LoVo (cell line): ENCODE data around the gene TGFBR3L.
"Not testable (repeated sequence)": the region's sequence is repeated elsewhere in the genome, so short reads cannot be mapped to it uniquely, and the experiment has no call there.

ENCODE experiments used
- DNase-seq: peaks from one replicate; pipeline ENCODE4 v3.0.0-alpha.2; 2016; ENCODE audit warnings: low spot score

The TGFBR3L gene

GRCh38 chr19:7917267-7918061, 2.8 kb downstream of the TGFBR3L start:
- DNase-seq, result peak; percentile 66

GRCh38 chr19:7918062-7918614, 3.5 kb downstream of the TGFBR3L start:
- not testable (repeated sequence) for DNase-seq

GRCh38 chr19:7918615-7919421, 4.2 kb downstream of the TGFBR3L start:
- DNase-seq, result no peak

GRCh38 chr19:7919610-7920518, 5.2 kb downstream of the TGFBR3L start, which contains the start of gene SNAPC2:
Gene SNAPC2, plus strand, starts transcription at chr19:7920338. Its CDS starts 29 bp downstream, at chr19:7920367.
- DNase-seq, result peak; percentile 92

- DNase-seq, result peak; percentile 99
Measured at GRCh38 chr19:7920519-7921301, 6.1 kb downstream of the TGFBR3L start.

GRCh38 chr19:7921302-7921966, 6.8 kb downstream of the TGFBR3L start:
- no peak for DNase-seq

- no peak for DNase-seq
Measured at GRCh38 chr19:7921967-7922835, 7.6 kb downstream of the TGFBR3L start.

- DNase-seq, result no peak
Measured at GRCh38 chr19:7922836-7923195, 8.2 kb downstream of the TGFBR3L start.

- DNase-seq, result no peak
Measured at GRCh38 chr19:7923295-7924191, 8.9 kb downstream of the TGFBR3L start.

GRCh38 chr19:7924241-7924640, 9.6 kb downstream of the TGFBR3L start:
- no peak for DNase-seq

GRCh38 chr19:7924651-7925170, 10.1 kb downstream of the TGFBR3L start:
- no peak for DNase-seq

GRCh38 chr19:7925171-7925851, 10.7 kb downstream of the TGFBR3L start:
- DNase-seq, result peak; percentile 73

GRCh38 chr19:7926021-7926726, 11.5 kb downstream of the TGFBR3L start, which contains the start of gene CTXN1:
Gene CTXN1, minus strand, starts transcription at chr19:7926135. Its CDS starts 597 bp downstream, at chr19:7925538.
- peak; percentile 72 for DNase-seq

GRCh38 chr19:7926727-7927604, 12.3 kb downstream of the TGFBR3L start:
- DNase-seq, result no peak

GRCh38 chr19:7927605-7928333, 13.1 kb downstream of the TGFBR3L start:
- DNase-seq, result no peak
